ENCODE data around the gene KCTD5.
"Not testable (repeated sequence)": the region's sequence is repeated elsewhere in the genome, so short reads cannot be mapped to it uniquely, and the experiment has no call there.

Gene KCTD5

DNA sequence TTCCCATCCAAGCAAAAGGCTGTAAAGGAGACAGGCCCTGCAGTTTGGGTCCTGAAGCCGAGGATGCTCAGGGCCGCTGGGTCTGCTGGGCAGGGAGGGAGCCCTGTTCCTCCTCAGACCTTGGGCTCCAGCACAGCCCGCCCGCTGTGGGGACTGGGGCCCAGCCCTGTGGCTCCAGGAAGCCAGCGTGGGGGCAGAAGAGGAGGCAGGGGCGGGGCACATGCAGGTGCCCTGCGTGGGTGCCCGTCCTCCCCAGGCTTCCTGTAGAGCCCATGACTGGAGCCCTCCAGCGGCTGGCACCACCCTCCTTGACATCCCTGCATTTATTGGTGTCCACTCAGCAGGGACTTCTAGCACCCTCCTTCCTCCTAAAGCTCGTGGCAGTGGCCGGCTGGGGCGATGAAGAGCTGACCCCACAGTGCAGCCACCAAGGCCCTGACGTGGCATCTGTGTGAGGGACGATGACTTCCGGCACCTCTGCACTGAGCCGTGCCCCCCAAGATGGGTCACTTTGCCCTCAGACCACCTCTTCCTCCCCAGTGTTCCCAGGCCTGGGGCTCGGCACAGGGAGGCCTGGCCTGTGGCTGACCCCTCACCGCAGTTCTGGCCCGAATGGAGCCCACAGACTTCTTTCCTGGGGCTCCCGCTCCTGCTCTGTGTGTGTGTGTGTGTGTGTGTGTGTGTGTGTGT lies 27.8 kb downstream of the KCTD5 start:
- no peak for DNase-seq (ENCODE audit: low read depth in 2 of 2)

DNA sequence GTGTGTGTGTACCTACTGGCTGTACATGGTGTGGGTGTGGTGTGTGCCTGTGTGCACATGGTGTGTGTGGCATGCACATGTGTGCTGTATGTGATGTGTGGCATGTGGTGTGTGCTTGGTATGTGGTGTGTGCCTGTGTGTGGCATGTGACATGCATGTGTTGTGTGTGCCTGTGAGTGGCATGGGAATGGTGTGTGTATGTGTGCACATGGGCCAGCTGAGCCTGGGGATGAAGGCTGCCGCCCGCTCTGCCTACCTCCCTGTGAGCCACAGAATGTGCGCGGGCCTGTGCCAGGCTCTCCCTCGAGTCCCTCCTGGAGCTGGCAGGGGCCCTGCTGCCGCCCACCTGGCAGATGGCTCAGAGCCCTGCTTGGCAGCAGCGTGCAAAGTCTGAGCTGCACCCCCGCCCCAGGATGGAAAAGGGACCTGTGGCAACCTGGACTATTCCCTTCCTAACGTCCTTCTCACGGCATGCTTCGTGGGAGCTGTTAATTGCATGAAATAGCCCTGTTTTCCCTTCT lies 28.4 kb downstream of the KCTD5 start:
- no peak for DNase-seq (ENCODE audit: low read depth in 2 of 2)

DNA sequence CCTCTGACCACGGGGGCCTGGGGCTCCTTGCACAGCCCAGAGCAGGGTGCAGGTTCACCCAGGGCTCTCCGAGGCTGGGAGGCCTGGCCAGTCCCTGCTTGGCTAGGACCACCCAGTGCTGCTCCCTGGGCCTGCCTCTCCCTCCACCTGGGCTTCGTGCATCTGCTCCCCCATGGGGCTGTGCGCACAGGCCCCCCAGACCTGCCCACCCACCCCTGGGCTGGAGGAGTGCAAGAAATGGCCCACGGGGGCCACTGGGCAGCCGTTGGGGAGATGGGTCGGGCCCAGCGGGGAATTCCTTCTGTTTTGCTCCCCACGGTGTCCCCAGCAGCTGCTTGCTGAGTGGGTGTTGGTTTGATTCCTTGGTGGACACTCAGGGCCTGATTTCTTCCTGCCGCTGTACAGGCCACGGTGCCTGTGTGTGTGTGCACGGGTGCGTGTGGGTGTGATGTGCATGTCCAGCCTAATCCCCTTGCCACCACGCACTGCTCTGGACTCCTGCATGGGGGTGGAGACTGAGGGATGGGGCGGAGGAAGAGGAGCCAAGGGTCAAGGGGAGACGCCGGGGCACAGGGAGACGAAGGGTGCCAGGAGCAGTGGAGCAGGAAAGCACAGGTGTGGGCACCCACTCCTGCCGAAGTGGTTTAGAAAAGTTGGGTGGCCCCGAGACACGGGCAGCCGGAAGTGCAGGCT lies 29.2 kb downstream of the KCTD5 start:
- DNase-seq (ENCODE audit: low read depth in 2 of 2), result no peak

DNA sequence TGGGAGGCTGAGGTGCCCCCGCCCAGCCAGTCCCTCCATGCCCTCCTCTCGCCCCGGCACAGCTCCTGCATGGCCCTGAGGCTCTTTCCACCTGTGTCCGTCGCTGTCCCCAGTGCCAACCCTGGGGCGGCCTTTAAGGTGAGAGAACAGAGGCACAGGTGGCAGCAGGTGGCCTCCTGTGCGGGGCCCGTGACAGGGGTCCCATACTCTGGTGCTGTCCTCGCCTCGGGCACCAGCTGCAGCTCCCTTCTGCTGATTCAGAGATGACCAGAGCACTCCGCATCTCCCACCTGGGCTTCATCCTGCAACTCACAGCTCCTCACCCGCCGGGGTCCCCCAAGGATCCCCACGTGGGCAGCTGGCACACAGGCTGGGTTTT lies 29.7 kb downstream of the KCTD5 start:
- no peak for DNase-seq (ENCODE audit: low read depth in 2 of 2)

GRCh38 chr16:2712546-2712945 lies 30.2 kb downstream of the KCTD5 start:
- DNase-seq (ENCODE audit: low read depth in 2 of 2), result no peak

DNA sequence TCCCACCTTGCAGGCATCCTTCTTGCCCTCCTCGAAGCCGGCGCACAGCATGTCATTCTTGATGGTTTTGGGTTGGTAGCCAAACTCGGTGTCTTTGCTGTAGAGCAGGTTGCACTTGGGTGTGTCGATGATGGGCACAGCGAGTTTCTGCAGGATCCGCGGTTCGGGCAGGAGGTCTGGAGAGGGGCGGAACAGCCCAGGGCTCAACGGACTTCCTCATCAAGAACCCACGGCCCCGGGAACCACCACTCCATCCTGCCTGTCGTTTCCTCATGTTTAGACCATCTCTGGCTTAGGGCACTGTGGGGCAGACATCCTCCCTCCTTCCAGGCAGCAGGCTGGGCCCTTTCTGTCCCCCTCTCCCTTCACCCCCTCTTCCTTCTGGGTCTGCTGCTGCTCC lies 31.2 kb downstream of the KCTD5 start:
- no peak for DNase-seq (ENCODE audit: low read depth in 2 of 2)

DNA sequence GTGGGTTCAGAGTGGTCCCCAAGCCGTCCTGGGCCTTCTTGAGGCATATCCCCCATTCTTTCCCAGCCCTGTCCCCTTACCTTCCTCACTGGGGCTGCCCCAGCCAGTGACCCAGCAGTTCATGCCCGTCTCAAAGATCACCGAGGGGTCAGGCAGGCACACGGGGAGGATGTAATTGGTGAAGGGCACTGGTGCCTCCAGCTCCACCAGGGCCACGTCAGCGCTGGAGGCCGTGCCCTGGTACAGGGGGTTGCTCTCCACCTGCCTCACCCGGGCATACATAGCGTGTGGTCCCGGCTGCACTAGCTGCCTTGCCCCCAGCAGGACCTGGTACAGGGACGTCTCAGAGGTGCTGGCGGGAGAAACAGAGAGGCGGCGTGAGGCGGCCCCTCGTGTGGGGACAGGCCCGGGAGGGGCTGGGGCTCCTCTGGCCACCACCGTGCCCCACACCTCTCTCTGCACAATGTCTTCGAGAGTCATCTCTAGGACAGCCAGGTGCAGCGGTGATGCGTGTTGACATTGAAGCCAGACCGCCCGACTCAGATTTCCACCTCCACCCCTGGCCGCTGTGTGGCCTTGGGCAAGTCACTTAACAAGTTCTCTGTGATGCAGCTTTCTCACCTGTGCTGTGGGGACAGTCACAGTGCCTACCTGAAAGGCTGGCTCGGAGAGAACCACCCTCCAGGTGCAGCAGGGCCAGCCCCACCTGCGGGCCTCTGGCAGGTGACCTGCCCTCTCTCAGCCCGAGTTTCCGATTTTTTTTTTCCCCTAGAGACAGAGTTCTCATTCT lies 31.9 kb downstream of the KCTD5 start:
- no peak for DNase-seq (ENCODE audit: low read depth in 2 of 2)

DNA sequence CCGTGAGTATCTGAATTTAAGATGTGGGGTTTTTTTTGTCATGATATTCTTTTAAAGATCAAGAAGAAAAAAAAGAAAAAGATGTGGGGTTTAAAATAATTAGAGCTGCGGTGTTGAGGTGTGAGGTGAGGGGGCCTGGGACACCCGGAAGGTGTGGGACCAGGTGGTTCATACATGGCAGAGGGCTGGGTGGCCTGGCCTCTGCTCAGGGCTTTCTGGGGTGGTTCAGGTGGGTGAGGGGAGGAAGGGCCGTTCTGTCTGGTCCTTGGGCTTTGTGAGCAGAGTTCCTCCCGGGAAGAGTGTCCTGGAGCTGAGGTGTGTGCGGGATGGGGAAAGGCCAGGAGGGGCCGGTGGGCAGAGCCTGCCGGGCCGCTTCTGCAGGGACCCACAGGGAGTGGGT lies 32.7 kb downstream of the KCTD5 start:
- no peak for DNase-seq (ENCODE audit: low read depth in 2 of 2)

DNA sequence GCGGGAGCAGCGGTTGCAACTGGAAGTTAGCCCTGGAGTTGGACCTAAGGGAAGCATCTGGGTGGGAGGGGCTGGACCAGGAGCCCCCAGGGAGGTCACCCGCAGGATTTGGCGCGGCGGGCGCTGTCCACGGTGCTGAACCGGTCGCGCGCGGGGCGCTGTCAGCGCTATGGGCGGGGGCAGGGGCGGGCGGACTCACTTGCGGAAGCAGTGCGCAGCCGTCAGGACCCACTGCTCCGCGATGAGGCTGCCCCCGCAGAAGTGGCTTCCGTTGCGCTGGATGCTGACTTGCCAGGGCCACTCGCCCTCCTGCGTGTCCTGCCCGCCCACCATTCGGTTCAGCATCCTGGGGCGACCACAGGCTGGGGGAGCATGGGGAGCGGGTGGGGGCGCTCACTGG lies 33.2 kb downstream of the KCTD5 start:
- peak; percentile 70 to 78 for DNase-seq (ENCODE audit: low read depth in 2 of 2)

DNA sequence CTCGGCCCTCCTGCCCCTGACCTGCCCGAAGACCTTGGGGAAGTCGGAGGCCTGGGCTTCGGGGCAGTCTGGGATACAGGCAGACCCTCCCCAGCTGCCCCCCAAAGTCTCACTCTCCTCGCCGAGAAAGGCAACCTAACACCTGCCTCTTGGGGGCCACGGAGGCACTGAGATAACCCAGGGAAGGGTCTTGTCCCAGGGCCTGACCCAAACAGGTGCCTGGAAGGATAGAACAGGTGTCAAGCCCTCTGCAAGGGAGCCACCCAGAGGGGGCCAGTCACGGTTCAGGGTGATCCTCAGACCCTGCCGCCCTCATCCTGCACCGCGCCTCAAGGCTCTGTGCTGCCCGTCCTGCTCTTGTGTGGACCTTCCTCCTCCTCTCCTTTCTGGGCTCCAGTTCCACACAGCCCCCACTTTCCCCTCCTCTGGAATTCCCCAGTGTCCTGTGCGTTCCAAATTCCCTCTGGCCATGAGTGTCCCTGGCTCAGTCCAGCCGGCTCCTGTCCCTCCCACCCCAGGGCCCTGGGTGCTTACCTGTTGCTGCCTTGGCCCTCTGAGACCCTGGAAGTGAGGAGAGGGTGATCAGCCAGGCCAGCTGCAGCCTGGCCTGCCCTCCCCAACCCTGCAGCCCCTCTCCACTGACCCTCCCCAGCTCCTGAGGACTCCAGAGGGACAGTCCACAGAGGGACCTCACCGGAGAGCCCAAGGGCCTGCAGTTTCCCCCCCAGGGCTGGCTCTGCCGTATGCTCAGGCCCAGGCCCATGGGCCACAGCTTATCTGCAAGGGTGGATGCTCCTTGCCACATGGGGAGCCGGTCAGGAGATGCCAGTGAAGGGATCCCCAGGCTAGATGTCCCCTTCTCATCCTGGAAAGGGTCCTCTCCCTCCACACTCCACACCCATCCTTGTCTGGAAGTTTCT lies 33.9 kb downstream of the KCTD5 start:
- no peak for DNase-seq (ENCODE audit: low read depth in 2 of 2)

GRCh38 chr16:2716948-2717347 lies 34.6 kb downstream of the KCTD5 start:
- DNase-seq (ENCODE audit: low read depth in 2 of 2), result no peak

DNA sequence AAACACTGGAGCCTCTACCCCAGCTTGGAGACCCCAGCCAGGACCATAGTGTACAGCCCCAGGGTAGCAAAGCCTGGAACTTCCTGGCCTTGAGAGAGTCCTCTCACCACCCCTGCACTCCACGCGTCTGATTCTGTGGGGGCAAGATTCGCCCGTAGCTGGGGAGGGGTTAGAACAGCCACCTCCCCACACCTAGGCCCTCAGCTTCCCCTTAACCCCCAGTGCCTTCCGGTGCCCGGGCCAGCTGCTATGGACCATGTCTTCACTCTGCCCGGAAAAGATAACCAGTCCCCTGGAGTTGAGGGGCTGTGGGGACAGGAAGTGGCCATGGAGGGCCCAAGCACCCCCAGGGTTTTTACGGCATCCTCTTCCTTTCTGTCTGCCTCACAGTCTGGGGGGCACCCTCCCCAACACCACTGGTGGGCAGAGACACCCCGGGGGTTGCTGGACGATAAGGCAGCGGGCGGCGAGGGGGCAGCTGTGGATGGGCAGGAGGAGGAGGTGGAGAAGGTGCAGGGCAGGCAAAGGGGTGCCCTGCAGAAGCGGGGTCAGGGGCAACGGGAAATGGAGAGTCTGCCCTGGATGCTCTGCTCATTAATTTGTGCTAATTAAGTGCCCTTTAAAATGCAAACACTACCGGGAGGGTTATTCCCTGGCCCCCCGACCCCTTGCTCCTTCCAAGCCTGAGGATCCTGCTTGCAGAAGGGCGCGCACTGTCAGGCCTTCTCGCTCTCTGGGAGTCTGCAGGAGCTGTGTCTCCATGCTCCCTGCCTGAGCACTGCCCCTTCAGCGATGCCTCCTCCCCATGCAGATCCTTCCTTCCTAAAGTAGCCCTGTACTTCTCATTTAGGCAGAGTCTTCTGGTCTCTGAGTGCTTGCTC lies 35.3 kb downstream of the KCTD5 start:
- no peak for DNase-seq (ENCODE audit: low read depth in 2 of 2)

- no peak for DNase-seq (ENCODE audit: low read depth in 2 of 2)
Observed at GRCh38 chr16:2719328-2720063, 37.2 kb downstream of the KCTD5 start.

DNA sequence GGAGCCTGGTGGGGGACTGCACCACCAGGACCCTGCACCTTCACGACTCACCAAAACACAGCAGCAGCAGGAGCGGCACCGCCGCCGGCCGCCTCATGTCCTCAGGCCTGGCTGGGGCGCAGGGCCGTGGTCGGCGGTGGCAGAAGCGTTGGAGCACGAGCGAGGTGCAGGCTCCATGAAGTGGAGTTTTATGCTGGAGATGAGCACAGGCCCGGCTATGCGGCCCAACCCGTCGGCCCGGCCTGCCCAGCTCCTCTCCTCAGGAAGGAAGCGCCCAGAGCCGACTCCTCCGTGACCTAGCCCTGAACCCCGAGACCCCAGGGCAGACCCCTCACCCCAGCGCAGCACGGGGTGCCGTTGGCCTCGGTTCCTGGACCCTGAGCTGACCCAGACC lies 37.7 kb downstream of the KCTD5 start, which contains the start of gene PRSS27:
Gene PRSS27, minus strand, starts transcription at position 161 of the 394 bp plus-strand sequence. Its CDS starts 64 bp downstream, at position 97.
- no peak for DNase-seq (ENCODE audit: low read depth in 2 of 2)

GRCh38 chr16:2720719-2721633 lies 38.7 kb downstream of the KCTD5 start:
- peak; percentile 86 to 88 for DNase-seq (ENCODE audit: low read depth in 2 of 2)

- DNase-seq (ENCODE audit: low read depth in 2 of 2), result not testable (repeated sequence)
Observed at GRCh38 chr16:2721634-2722173, 39.4 kb downstream of the KCTD5 start.

- DNase-seq (ENCODE audit: low read depth in 2 of 2), result no peak
Observed at GRCh38 chr16:2724088-2724676, 41.9 kb downstream of the KCTD5 start.

- no peak for DNase-seq (ENCODE audit: low read depth in 2 of 2)
Observed at GRCh38 chr16:2724816-2725348, 42.6 kb downstream of the KCTD5 start.
